H1 (cell line): Measurements from ENCODE around the gene RNF44. TPM values are rescaled to one million over a fixed set of nuclear protein-coding genes. Genes with fewer than 3 reads are reported as not detected.

ENCODE experiments used
- CTCF ChIA-PET: fragments of 300-600 bp; sonication (Branson Sonifier 250); formaldehyde crosslinking; loops from one replicate; lab custom pipeline; 2021; ENCODE audit not compliant: partially characterized antibody; lab: Charles Lee
- POLR2A ChIA-PET: fragments of 300-600 bp; sonication (Branson Sonifier 250); formaldehyde crosslinking; loops from one replicate; lab custom pipeline; 2021; ENCODE audit warnings: inconsistent platforms; ENCODE audit not compliant: partially characterized antibody; lab: Charles Lee
- DNase-seq, 2 experiments: peaks; one replicate each; pipeline versions ENCODE4 v3.0.0 to v3.0.0-alpha.2; 2010 to 2022; ENCODE audit warnings: low spot score in 2 of 2, low read depth in 1 of 2, mixed read lengths in 1 of 2
- FAIRE-seq: peaks from 2 replicates; lab custom pipeline; 2011; peaks lifted over from hg19 to GRCh38; lab: Jason Lieb, UNC
- H2AFZ ChIP-seq: 2 replicates; pipeline ENCODE4 v1.8.1; 2012; ENCODE audit warnings: low read length, inconsistent platforms
- H2AK5ac ChIP-seq: 2 replicates; pipeline ENCODE4 v1.6.1; 2013; ENCODE audit warnings: low read depth, low read length
- H2BK120ac ChIP-seq: replicated peaks from 2 replicates; pipeline ENCODE3; 2013; ENCODE audit warnings: low read depth, low read length, inconsistent platforms
- H2BK12ac ChIP-seq: 2 replicates; pipeline ENCODE4 v1.6.1; 2013; ENCODE audit warnings: low read depth, low read length
- H2BK15ac ChIP-seq: 2 replicates; pipeline ENCODE4 v1.6.1; 2013; ENCODE audit warnings: low read length
- H2BK20ac ChIP-seq: 2 replicates; pipeline ENCODE4 v1.6.1; 2013; ENCODE audit warnings: low read length
- H2BK5ac ChIP-seq: 2 replicates; pipeline ENCODE4 v1.6.1; 2013; ENCODE audit warnings: low read depth, low read length
- H3K14ac ChIP-seq: 2 replicates; pipeline ENCODE4 v1.6.1; 2013; ENCODE audit warnings: inconsistent platforms; ENCODE audit not compliant: insufficient read length
- H3K18ac ChIP-seq: 2 replicates; pipeline ENCODE4 v1.6.1; 2013; ENCODE audit warnings: low read length; ENCODE audit errors: extremely low read depth
- H3K23ac ChIP-seq: 2 replicates; pipeline ENCODE4 v1.6.1; 2013; ENCODE audit warnings: inconsistent platforms; ENCODE audit not compliant: insufficient read length
- H3K23me2 ChIP-seq: 2 replicates; pipeline ENCODE4 v1.6.1; 2013; ENCODE audit warnings: low read depth, low read length
- H3K27ac ChIP-seq: 2 replicates; pipeline ENCODE4 v1.6.1; 2011; ENCODE audit warnings: low read depth, low read length, inconsistent platforms
- H3K27me3 ChIP-seq, 4 experiments: replicated peaks in 1 of 4; 1 replicate in 1 of 4; 2 replicates in 3 of 4; pipeline versions ENCODE4 v1.6.1 to v1.8.1; 2011 to 2013; ENCODE audit warnings: low read length in 3 of 4, mild to moderate bottlenecking in 3 of 4, inconsistent platforms in 2 of 4, mixed read lengths in 2 of 4, moderate library complexity in 1 of 4; ENCODE audit not compliant: control insufficient read depth in 3 of 4, insufficient read depth in 3 of 4; ENCODE audit errors: extremely low read depth in 1 of 4
- H3K36me3 ChIP-seq, 4 experiments: 2 replicates each; pipeline versions ENCODE4 v1.6.1 to v1.8.1; 2011 to 2013; ENCODE audit warnings: mild to moderate bottlenecking in 4 of 4, low read length in 3 of 4, moderate library complexity in 2 of 4, control low read depth in 1 of 4, inconsistent platforms in 1 of 4; ENCODE audit not compliant: insufficient read depth in 4 of 4, control insufficient read depth in 2 of 4
- H3K4ac ChIP-seq: replicated peaks from 2 replicates; pipeline ENCODE3; 2013; ENCODE audit warnings: low read length, low read depth, mixed read lengths, inconsistent platforms; ENCODE audit not compliant: insufficient read length
- H3K4me1 ChIP-seq, 4 experiments: replicated peaks in 1 of 4; 1 replicate in 1 of 4; 2 replicates in 3 of 4; pipeline versions ENCODE4 v1.6.1 to v1.8.1; 2011 to 2013; ENCODE audit warnings: low read length in 3 of 4, inconsistent platforms in 2 of 4, mixed read lengths in 1 of 4; ENCODE audit not compliant: insufficient read depth in 4 of 4, control insufficient read depth in 3 of 4
- H3K4me2 ChIP-seq, 2 experiments: 2 replicates each; pipeline versions ENCODE4 v1.6.1 to v1.8.1; 2011 to 2013; ENCODE audit warnings: low read depth in 2 of 2, low read length in 2 of 2, control low read depth in 1 of 2, inconsistent platforms in 1 of 2, mild to moderate bottlenecking in 1 of 2; ENCODE audit not compliant: insufficient read depth in 1 of 2
- H3K4me3 ChIP-seq, 4 experiments: fragments of 200-600, 300-600 bp in 1 of 4; sonication (generic), shearing (Covaris generic), sonication (Bioruptor Twin) in 1 of 4; 2 replicates each; pipeline versions ENCODE4 v1.5.1 to v1.8.1; 2011 to 2016; ENCODE audit warnings: low read length in 4 of 4, low read depth in 3 of 4, control low read depth in 2 of 4, inconsistent platforms in 2 of 4, mild to moderate bottlenecking in 2 of 4, mixed read lengths in 1 of 4, moderate library complexity in 1 of 4; ENCODE audit not compliant: insufficient read depth in 2 of 4; ENCODE audit errors: extremely low read depth in 1 of 4
- H3K56ac ChIP-seq: replicated peaks from 2 replicates; pipeline ENCODE3; 2013; ENCODE audit warnings: low read depth, mild to moderate bottlenecking, mixed read lengths, low read length, inconsistent platforms; ENCODE audit not compliant: insufficient read length
- H3K79me1 ChIP-seq: 2 replicates; pipeline ENCODE4 v1.6.1; 2013; ENCODE audit warnings: low read depth, low read length, control low read depth
- H3K79me2 ChIP-seq, 2 experiments: 2 replicates each; pipeline versions ENCODE4 v1.6.1 to v1.8.1; 2012 to 2013; ENCODE audit warnings: low read length in 2 of 2, mild to moderate bottlenecking in 2 of 2, inconsistent platforms in 1 of 2; ENCODE audit not compliant: insufficient read depth in 2 of 2, control insufficient read depth in 1 of 2
- H3K9ac ChIP-seq, 4 experiments: replicated peaks in 1 of 4; 1 replicate in 1 of 4; 2 replicates in 3 of 4; pipeline versions ENCODE4 v1.6.1 to v1.8.1; 2011 to 2013; ENCODE audit warnings: low read depth in 3 of 4, low read length in 3 of 4, control low read depth in 2 of 4, mild to moderate bottlenecking in 2 of 4, moderate library complexity in 2 of 4, inconsistent platforms in 1 of 4; ENCODE audit errors: extremely low read depth in 1 of 4
- H3K9me3 ChIP-seq, 2 experiments: 2 replicates each; pipeline versions ENCODE4 v1.6.1 to v1.8.1; 2012 to 2013; ENCODE audit warnings: mild to moderate bottlenecking in 2 of 2, moderate library complexity in 2 of 2, control low read depth in 1 of 2, inconsistent platforms in 1 of 2, low read depth in 1 of 2, low read length in 1 of 2, mixed read lengths in 1 of 2; ENCODE audit not compliant: insufficient read depth in 2 of 2
- H4K20me1 ChIP-seq, 2 experiments: replicated peaks in 1 of 2; 2 replicates each; pipeline versions ENCODE3 to v1.8.1; 2011 to 2013; ENCODE audit warnings: inconsistent platforms in 2 of 2, low read length in 2 of 2, mild to moderate bottlenecking in 1 of 2; ENCODE audit not compliant: insufficient read depth in 2 of 2, control insufficient read depth in 1 of 2
- H4K5ac ChIP-seq: 2 replicates; pipeline ENCODE4 v1.6.1; 2013; ENCODE audit warnings: low read length, low read depth, mixed read lengths, inconsistent platforms; ENCODE audit not compliant: insufficient read length
- H4K8ac ChIP-seq: 2 replicates; pipeline ENCODE4 v1.8.0; 2013; ENCODE audit warnings: mild to moderate bottlenecking, moderate library complexity, low read length, inconsistent platforms; ENCODE audit not compliant: insufficient read depth; ENCODE audit errors: extremely low read depth
- H4K91ac ChIP-seq: replicated peaks from 2 replicates; pipeline ENCODE3; 2013; ENCODE audit warnings: low read length, mixed read lengths, inconsistent platforms; ENCODE audit not compliant: insufficient read length
- ASH2L ChIP-seq: fragments of 200-600, 300-600 bp; sonication (generic); IDR thresholded peaks from one replicate; pipeline ENCODE4 v1.7.1; 2017; ENCODE audit warnings: low read length
- BCL11A ChIP-seq, 2 experiments: IDR thresholded peaks; one replicate each; pipeline ENCODE4 v1.6.1; 2011; ENCODE audit warnings: low read depth in 2 of 2, low read length in 2 of 2, mild to moderate bottlenecking in 2 of 2
- CHD2 ChIP-seq: IDR thresholded peaks from 2 replicates; pipeline ENCODE4 v1.6.1; 2012; ENCODE audit warnings: low read length, improper control_type of control experiment
- SUZ12 ChIP-seq: fragments of 200-600 bp; sonication (generic); IDR thresholded peaks from 2 replicates; pipeline ENCODE4 v1.6.1; 2012; ENCODE audit warnings: mild to moderate bottlenecking, inconsistent platforms, low read length, moderate library complexity, mixed read lengths
- TAF1 ChIP-seq: IDR thresholded peaks from 2 replicates; pipeline ENCODE4 v1.6.1; 2011; ENCODE audit warnings: mild to moderate bottlenecking, low read depth, low read length
- WGBS, 2 experiments: shearing (Covaris generic) in 1 of 2; methylation state at CpG; one replicate each; pipeline versions ENCODE4 v1.1.6 to v1.1.7; 2013 to 2015; ENCODE audit warnings: low lambda C conversion rate in 2 of 2, mixed read lengths in 2 of 2, inconsistent platforms in 1 of 2, low coverage in 1 of 2, missing lambda C conversion rate in 1 of 2; ENCODE audit not compliant: insufficient replicate concordance in 2 of 2, insufficient coverage in 1 of 2, insufficient read length in 1 of 2; ENCODE audit errors: extremely low coverage in 1 of 2, missing lambda C conversion rate in 1 of 2; 5-methylcytosine and 5-hydroxymethylcytosine counted together
- polyA plus RNA-seq, 7 experiments: library from polyadenylated mRNA; depleted of rRNA in 3 of 7; stranded (reverse) in 5 of 7; unstranded in 2 of 7; fragments of >200 nt in 5 of 7; fragments of 200-250 nt in 2 of 7; gene quantifications; 1 replicate in 5 of 7; 2 replicates in 1 of 7; 4 replicates in 1 of 7; pipeline versions ENCODE4 v1.2.1 to v1.2.3, GENCODE V29; 2011 to 2013; ENCODE audit warnings: missing spikeins in 2 of 7, mixed read lengths in 2 of 7
- total RNA-seq: library from RNA; stranded (reverse); fragmentation: NEBNext Ultra II Directional; extraction: Animal tissue kit (Norgen Biotek cat#: 25700); gene quantifications from 2 replicates; pipeline ENCODE4 v1.2.1, GENCODE V29; 2021

Gene RNF44
- total and polyA plus RNA-seq, 2 of the 8 experiments (the other 6 are each of a cell fraction or from before 2014, with no cell fraction given) = 54.7 to 164 TPM

- H2BK120ac ChIP-seq = no peak overlapping the region
- H4K20me1 ChIP-seq = peaks cover 3% of the 10 kb centered on the region in 2 experiments
- H3K4ac ChIP-seq = no peak overlapping the region
- CTCF ChIA-PET = no interaction called here
- H3K27me3 ChIP-seq = no peaks in the 10 kb centered on the region
- H3K27ac ChIP-seq = no peak overlapping the region
- H2BK12ac ChIP-seq = no peak overlapping the region
- H2AFZ ChIP-seq = no peak overlapping the region
- POLR2A ChIA-PET = no interaction called here
- H3K23me2 ChIP-seq = no peaks in the 10 kb centered on the region
- peaks cover 21 to 71% (median 53%) of the 10 kb centered on the region in 4 experiments for H3K36me3 ChIP-seq
- no peak overlapping the region for H2BK20ac ChIP-seq
- H3K4me1 ChIP-seq = no peaks in the 10 kb centered on the region
- no peak overlapping the region for H4K91ac ChIP-seq
- no peak overlapping the region for H3K4me3 ChIP-seq
- no peak overlapping the region for H2BK5ac ChIP-seq
- no peak overlapping the region for H3K23ac ChIP-seq
- no peaks in the 10 kb centered on the region for H3K9me3 ChIP-seq
- 85% methylated on average over 3 of the region's 3 CpGs; no CpG with 5 or more reads in 1 of the 2 experiments for WGBS, 2 experiments
- no peak for FAIRE-seq
- H3K14ac ChIP-seq = no peak overlapping the region
- peaks cover 2% of the 10 kb centered on the region for H3K79me1 ChIP-seq
- no peak overlapping the region for H3K18ac ChIP-seq
- H4K5ac ChIP-seq = no peak overlapping the region
- no peak overlapping the region for H3K9ac ChIP-seq
- no peaks in the 10 kb centered on the region for H3K79me2 ChIP-seq
- no peak overlapping the region for H3K56ac ChIP-seq
- H2BK15ac ChIP-seq = no peak overlapping the region
- H2AK5ac ChIP-seq = no peak overlapping the region
- no peak overlapping the region for H4K8ac ChIP-seq
- no peak overlapping the region for H3K4me2 ChIP-seq
- no peak for DNase-seq
- TF ChIP-seq TAF1 (no peak), CHD2 (no peak), ASH2L (no peak), SUZ12 (no peak), BCL11A (IDR thresholded peaks at IDR 0.05; ENCODE audit: low read depth in 2 of 2, low read length in 2 of 2) (no peak)
These were observed 46.1 kb downstream of the RNF44 start for GRCh38 chr5:176491101-176491502.
